ENCODE data around the gene SLC25A10.
"Not testable (repeated sequence)": the region's sequence is repeated elsewhere in the genome, so short reads cannot be mapped to it uniquely, and the experiment has no call there.

Gene SLC25A10, protein sequence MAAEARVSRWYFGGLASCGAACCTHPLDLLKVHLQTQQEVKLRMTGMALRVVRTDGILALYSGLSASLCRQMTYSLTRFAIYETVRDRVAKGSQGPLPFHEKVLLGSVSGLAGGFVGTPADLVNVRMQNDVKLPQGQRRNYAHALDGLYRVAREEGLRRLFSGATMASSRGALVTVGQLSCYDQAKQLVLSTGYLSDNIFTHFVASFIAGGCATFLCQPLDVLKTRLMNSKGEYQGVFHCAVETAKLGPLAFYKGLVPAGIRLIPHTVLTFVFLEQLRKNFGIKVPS

DNA sequence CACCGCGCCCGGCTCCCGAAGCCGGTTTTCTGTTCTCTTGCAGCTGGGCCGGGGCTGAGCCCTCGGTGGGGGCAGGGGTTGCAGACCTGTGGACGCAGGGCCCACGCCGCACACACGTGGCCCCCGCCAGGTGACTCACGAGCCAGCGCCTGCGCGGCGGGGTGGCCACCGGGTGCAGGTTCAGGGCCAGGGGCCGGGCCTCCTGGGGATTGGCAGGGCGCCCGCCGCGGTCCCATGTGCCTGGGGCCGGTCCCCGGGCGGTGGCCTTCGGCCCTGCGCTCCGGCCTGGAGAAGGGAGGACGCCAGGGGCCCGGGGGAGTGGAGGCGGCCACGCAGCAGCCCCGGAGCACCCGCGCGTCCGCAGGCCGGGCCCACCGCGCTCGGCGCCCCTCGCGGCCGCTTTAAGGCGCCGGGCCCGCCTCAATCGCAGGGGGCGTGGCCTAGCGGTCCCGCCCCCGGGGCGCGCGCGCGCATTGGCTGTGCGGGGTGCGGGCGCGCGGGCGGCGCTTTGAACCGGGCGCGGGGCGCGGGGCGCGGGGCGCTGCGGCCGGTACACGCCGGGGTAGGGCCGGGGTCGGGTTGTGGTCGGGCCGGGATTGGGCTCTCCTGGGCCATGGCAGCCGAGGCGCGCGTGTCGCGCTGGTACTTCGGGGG, at the start of gene SLC25A10:
TSS of gene SLC25A10 (plus strand) at position 471 of the 654 bp plus-strand sequence. CDS start at position 614, 143 bp downstream.
- DNase-seq, result peak; percentile 71

DNA sequence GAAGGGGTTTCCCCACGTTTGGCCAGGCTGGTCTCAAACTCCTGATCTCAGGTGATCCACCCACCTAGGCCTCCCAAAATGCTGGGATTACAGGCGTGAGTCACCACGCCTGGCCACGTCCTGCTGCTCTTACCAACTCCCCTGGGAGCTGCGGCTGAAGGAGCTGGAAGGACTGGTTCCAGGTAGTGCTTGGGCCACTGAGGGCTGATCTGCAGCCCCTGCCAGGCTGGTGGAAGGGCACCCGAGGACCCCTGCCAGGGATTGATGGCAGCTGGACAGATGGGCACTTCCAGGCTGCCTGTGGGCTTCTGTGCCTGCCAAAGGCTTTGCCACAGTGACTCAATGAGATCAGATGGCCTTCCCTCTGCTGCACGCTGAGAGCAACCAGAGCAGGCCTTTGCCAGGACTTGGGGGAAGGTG, 48.0 kb upstream of the SLC25A10 start:
- DNase-seq, result no peak

DNA sequence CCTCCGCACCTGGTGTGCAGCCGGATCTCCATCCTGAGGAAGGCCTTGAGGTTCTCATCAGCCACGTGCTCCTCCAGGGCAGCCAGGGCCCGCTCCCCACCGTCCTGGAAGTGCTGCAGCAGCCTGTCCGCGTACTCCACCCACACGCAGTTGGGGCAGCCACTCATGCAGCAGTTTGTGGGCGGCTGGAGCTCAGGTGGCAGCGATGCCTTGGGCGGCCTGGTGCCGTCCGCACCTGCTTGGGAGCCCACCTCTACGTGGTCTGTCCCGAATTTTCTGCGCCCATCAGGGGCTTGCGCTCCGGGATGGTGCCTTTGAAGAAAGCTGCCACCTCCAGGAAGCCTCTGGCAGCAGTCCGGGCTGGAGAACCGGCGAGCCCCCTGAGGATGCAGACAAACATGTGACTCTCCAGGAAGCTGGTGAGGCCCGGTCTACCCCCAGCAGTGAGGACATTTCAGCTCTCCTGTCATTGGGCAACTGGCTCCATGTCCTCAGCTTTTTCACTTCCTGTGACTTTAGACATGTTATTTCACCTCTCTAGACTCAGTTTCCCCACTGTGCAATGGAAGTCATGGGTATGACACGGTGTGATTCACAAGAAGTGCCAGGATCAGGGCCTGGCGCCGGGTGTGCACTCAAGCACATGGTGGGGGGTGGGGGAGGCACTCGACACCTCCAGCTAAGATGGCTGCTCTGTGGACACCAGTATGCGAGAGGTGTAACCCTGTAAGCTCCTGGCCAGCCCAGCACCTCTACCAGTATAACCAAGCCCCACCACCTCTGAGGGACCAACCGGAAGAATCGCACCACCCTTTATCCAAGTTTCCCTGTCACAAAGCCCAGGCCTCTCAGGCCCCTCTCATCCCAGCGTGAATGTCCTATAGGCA, 46.6 kb upstream of the SLC25A10 start:
- DNase-seq, result no peak

DNA sequence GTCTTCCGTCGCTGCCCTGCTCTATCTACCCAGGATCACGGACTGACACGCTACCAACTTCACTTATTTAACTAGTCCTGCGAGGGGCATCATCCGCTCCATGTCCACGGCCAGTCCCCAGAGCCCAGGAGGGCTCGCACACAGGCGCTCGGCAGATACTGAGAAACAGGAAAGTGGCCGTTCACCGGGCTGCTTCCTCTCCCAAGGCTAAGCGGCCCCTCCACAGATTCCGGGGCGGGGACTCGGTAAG, 46.1 kb upstream of the SLC25A10 start:
- DNase-seq, result peak; percentile 67

DNA sequence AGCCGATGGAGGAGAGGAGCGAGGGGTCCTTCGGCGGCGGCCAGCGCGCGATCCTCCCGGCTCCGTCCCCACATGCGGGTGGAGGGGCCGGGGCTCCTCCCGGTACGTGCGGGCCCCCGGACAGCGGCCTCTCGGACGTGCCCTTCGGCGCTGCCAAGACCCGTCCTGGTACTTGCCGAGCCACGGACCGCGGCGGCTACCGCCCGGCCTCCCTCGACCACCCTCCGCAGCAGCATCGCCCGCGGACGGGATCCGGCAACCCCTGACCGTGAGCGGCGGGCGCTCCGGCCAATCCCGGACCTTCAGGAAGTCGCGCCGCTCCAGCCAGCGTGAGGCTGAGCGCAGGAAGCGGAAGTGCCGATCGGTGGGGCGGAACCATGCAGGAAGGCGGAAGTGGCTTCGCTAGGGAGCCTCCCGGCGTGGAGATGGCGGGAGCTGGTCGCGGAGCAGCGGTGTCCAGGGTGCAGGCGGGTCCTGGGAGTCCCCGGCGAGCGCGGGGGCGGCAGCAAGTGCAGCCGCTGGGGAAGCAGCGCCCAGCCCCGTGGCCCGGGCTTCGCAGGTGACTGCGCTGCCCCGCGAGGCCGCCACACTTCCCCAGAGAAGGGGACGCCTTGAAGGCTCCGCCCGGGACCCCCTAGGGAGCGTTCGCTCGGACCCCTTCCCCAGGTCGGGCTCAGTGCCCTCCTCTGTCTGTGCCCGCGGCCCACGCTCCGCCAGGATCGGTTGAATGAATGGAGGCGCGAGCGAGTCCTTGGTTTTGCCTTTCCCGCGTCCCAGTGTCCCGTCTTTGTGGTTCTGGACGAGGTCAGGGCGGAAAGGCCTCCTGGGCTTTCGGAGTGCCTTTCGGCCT, 45.5 kb upstream of the SLC25A10 start, which contains the start of the genes CCDC137 and OXLD1:
TSS of gene CCDC137 (plus strand) at position 396 of the 850 bp plus-strand sequence. CDS start at position 426, 30 bp downstream.
TSS of gene OXLD1 (minus strand) at position 264 of the 850 bp plus-strand sequence. CDS start at position 236, 28 bp downstream.
- peak; percentile 94 for DNase-seq

DNA sequence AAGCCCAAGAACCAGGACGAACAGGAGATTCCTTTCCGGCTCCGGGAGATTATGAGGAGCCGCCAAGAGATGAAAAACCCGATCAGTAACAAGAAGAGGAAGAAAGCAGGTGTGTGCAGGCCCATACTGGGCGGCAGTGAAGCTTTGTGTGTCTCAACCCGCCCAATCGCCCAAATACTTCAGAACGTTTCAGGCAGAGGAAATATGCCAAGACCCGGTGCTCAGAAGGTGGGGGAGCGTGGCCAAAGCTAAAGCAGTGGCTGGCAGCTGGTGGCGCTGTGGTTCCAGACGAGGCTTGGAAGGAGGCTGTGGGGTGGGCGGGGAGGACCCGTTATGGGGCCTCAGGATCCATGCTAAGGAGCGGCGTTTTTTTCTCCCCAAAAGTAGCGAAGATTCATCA, 44.3 kb upstream of the SLC25A10 start:
- no peak for DNase-seq

DNA sequence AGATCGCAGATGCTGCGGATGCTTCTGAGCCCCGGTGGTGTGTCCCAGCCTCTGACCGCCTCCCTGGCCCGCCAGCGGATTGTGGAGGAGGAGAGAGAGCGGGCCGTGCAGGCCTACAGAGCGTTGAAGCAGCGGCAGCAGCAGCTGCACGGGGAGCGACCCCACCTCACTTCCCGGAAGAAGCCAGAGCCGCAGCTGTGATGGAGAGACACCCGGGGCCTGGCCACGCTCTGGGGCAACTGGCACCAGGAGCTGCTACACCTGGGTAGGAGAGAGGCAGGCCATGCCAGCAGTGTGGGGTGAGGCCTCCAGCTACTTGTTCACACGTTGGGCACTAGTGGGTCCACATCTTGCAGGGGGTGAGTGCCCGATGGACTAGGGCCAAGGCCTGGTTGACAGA, 39.6 kb upstream of the SLC25A10 start:
- DNase-seq, result no peak

DNA sequence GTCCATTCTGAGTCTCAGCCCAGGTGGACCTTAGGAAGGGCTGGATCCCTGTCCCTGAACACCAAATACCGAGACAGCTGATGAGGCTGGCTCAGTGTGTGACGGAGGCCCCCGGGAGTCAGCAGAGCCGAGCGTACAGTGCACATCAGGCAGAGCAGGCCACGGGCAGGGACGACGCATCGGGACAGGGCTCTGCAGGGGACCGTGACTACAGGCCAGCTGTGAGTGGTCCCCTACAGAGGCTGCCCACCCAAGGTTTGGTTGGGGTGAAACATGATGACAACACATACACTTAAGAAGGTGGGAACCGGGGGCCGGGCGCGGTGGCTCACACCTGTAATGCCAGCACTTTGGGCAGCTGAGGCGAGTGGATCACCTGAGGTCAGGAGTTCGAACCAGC, 39.1 kb upstream of the SLC25A10 start:
- DNase-seq, result no peak

DNA sequence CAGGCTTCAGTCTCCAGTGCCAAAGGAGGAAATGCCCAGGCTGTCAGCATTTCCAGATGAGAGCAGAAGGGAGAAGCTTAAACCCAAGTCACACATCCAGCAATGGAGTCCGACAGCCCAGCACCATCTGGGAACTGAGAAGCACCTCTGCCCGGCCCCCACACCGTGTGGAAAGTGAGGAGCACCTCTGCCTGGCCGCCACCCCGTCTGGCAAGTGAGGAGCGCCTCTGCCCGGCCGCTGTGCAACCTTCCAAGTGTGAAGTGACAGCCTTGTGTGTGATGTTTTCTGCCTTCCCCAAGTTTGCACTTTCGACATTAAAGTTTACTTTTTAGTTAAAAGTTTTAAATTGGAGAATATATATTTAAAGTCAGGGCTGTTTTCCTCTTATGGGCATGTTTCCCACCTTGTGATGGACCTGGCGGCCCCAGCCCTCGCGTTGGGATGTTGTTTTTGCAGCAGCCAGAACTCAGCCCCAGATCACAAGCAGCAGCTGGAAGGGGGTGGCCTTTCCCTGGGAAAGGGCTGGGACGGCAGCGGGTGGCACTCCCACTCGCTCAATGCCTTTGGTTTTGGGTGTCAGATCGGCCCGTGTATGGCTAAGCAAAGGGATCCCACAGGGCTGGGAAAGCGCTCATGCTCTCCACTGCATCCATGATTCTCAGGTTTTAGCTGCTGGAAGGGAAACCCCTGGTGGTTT, 38.4 kb upstream of the SLC25A10 start:
- no peak for DNase-seq

DNA sequence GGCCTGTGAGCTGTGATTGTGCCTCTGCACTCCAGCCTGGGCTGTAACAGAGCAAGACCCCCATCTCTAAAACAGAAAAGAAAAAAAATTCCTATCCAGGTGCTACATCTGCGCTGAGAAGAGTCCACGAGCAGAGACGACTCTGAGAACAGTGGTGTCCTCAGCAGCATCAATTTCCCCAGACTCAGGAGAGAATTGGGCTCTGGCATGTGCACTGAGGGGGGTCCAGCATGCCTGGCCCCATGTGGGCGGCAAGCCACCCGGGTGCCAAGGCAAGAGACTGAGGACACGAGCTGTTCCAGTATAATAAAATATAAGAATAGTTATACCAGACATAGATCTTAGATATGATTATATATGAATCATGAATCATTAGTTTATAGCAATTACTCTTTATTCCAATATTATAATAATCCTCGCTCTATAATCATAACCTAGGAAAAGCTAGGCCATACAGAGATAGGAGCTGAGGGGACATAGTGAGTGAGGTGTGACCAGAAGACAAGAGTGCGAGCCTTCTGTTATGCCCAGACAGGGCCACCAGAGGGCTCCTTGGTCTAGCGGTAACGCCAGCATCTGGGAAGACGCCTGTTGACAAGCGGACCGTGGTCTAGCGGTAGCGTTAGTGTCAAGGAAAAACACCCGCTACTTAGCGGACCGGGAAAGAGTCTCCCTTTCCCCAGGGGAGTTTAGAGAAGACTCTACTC, 36.4 kb upstream of the SLC25A10 start:
- DNase-seq, result not testable (repeated sequence)

DNA sequence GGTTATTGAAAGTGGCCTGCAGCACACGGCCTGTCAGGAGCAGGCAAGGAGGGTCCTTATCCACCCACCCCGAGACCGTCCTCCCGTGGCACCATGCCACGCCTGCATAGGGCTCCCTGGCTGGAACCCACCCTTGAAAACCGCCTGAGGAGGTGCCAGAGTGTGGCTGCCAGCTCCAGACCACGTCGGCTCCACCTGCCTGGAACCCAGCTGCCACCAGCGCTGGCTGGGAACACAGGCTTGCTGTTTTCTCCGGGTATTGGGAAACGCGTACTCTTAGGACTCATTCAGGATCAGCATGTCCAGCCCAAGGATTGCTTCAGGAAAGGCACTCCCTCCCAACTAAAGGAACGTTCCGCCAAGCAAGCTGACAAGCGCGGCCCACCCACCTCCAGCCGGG, 35.2 kb upstream of the SLC25A10 start:
- DNase-seq, result no peak

DNA sequence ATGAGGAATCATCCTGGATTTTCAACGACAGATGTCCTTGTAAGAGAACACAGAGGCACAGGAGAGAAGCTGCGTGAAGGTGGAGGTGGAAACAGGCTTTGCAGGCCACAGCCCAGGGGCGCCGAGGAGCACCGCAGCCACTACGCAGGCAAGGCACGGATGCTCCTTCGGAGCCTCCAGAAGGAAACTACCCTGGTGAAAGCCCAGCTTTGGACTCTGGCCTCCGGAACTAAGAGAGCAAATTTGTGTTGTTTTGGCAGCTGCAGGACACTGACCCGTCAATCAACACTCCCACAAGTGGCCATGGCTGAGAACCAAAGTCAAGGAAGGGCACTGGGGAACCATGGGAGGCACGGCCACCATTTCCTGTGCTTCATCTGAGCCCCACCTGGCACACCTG, 31.9 kb upstream of the SLC25A10 start:
- no peak for DNase-seq

DNA sequence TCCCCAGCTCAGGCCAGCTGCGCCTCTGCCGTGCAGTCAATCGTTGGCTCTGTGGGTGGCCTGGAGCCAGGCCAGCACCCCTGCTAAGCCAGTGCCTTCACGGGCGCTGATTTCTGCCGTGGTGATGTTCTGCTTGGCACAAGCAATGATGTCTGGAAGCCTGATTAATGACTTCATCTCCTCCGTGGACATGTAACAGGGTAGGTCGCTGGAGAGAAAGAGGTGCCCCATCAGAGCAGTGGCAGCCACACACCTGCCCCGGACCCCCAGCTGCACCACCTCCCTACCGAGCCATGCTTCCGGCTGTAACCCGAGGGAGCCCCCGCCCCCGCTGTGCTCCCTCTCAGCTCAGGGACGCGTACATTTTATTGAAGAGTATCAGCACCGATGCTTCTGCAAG, 30.4 kb upstream of the SLC25A10 start:
- DNase-seq, result no peak

DNA sequence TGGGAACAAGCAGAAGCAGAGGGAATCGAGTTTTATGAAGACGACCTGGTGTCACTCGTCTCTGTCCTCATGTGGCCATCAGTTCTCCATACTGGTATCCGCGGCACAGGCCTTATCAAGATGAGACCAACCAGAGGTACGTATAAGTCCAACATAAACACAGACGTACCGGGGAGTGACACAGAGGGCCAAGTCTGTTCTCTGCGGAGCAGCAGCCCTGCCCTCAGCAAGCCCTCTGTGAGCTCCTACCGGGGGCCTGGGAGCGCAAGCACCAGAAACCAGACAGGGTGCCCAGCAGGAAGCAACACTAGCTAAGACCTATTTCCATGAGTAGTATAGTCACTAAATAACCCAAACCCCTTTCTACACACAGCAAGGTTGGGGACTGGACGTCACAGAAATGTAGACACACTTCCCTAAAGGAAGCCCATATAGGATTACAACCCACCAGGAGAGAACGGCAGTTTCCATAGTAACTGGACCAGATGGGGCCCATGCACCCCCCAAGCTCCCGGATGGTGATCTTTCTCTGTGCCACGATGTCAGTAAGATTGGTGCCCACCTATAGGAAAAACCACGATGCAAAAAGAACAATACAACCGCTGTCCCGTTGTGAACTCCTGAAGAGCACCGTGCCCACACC, 29.4 kb upstream of the SLC25A10 start:
- no peak for DNase-seq

DNA sequence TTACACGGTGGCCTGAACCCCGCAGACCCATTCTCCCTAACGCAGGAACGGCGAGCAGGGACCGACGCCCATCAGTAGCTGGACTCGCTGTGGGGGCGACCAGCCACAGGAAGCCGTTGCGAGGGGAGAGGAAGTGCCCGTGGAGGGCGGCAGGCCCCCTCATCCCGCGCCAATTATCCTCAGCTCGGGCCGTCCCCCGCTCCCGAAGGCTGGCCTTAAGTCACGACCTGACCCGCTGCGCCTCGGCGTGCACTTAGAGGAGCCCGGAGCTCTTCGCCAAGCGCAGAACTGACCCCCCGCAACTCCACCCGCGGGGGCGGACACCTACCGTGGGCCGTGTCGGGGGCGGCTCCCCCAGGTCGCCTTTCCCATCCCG, 28.9 kb upstream of the SLC25A10 start:
- DNase-seq, result no peak

DNA sequence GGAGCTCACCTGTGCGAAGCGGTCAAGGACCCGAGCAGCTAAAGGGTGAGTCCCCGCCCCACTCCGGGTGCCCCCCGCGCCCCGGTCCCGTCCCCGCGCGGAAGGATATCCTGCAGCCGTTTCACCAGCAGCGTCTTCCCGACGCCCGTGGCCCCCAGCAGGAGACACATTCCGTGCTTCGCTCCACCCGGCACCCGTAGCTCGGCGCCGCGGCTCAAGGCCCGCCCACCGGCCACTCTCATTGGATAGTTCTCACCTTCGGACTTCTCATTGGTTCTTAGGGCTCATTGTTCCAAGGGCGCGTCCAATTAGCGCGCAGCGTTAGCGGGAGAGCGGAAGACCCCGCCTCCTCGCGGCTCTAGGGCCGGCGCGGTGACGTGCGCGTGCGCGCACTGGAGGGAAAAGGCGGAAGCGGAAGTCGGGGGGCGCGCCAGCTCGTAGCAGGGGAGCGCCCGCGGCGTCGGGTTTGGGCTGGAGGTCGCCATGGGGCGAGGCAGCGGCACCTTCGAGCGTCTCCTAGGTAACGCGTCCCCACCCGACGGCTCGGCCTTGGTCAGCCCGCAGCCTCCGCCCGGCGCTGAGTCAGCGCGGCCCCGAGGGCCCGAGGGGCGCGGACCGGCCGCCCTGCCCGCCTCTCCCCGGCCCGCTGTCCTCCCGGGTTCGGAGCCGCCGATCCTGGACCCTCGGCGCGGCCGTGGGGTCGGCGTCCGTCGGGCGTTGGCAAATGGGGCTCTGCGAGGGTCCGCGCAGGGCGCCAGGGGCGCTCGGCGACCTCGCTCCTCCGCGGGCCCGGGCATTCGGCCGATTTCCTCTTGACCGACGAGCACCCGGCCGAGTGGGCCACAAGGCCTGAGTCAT, 28.3 kb upstream of the SLC25A10 start, which contains the start of the genes ARL16 and HGS:
TSS of gene ARL16 (minus strand) at position 214 of the 858 bp plus-strand sequence. CDS start at position 170, 44 bp downstream.
TSS of gene HGS (plus strand) at position 428 of the 858 bp plus-strand sequence. CDS start at position 484, 56 bp downstream.
- DNase-seq, result peak; percentile 98

DNA sequence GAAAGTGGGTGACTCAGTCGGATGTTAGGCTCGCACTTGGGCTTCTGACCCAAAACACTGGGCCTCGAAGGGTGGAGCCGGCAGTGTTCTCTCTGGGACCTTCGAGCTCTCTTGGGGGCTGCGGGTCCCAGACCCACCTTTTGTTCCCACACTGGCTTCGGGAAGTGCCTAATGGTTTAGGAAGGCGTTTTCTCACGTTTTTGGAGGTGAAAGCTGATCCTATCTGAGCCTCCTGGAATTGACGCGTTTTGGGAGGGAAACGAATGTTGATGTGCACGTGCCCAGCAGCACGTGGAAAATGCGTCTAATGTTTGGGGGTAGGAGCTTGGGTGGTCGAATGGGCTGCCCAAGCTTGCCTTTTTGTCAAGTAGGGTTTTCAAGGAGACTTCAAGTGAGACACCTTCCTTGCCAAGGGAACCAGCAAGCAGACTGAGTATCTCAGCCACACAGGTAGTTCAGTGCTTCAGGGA, 27.6 kb upstream of the SLC25A10 start:
- DNase-seq, result no peak

DNA sequence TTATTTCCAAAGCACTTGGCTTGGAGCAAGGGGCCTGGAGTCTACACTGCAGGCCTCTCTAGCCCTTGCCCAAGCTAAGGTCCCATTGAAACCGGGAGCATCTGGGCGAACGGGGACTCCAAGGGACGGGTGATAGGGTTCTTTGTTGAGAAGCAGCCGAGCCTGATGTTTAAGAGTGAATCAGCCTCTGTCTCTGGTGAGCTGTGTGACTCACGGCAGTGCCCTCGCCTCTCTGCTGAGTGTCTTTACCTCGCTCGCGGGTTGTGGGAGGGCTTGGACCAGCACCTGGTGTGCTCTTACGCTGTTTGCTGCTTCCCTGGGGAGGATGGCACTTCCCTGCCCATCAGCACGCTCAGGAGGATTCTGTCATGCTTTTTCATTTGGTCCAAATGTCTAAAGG, 27.0 kb upstream of the SLC25A10 start:
- no peak for DNase-seq

DNA sequence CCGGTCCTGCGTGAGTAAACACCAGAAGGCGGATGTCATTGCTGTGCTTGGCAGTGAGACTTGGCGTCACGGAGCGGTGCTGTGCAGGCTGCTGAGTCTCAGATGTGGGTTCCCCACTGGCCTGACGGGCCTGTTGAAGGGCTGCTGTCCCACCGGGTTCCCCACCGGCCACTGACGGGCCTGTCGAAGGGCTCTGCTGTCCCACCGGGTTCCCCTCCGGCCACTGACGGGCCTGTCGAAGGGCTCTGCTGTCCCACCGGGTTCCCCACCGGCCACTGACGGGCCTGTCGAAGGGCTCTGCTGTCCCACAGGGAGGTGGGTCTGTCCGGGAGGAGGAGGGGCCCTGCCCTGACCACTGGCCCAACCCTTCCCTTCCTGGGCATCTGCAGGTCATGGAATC, 25.5 kb upstream of the SLC25A10 start:
- no peak for DNase-seq
